ENCODE measurements around the gene ELMO1. TPM values are rescaled to one million over a fixed set of nuclear protein-coding genes. Genes with fewer than 3 reads are reported as not detected.

The ELMO1 gene
- total RNA-seq, 1 experiment from 2014 or later, result 7.8 TPM

GRCh38 chr7:37327288-37327687 is 121.4 kb downstream of the ELMO1 start:
- Histone ChIP-seq H4K91ac (ENCODE audit: insufficient read length, low read depth, low read length) (no peak overlapping the region), H2BK20ac (ENCODE audit: low read depth, low read length, poor library complexity, severe bottlenecking) (no peak overlapping the region), H2BK12ac (ENCODE audit: insufficient read length, low read depth, low read length) (no peak overlapping the region), H3K56ac (ENCODE audit: insufficient read length, low read depth, low read length) (no peak overlapping the region), H2BK5ac (ENCODE audit: insufficient read length, low read length) (no peak overlapping the region), H3K4ac (ENCODE audit: low read depth, low read length) (no peak overlapping the region), H3K27me3 (ENCODE audit: insufficient read depth, low read length) (no peaks in the 10 kb centered on the region), H2AFZ (ENCODE audit: low read length) (no peak overlapping the region), H3K23me2 (ENCODE audit: insufficient read length, low read depth, low read length, poor library complexity, severe bottlenecking) (no peaks in the 10 kb centered on the region), H3K18ac (ENCODE audit: insufficient read length, low read depth, low read length) (no peak overlapping the region), H2BK15ac (ENCODE audit: low read depth, low read length) (no peak overlapping the region), H2BK120ac (ENCODE audit: low read depth, low read length, poor library complexity, severe bottlenecking) (no peak overlapping the region), H3T11ph (ENCODE audit: low read length) (no peak overlapping the region), H4K5ac (ENCODE audit: insufficient read length, low read depth, low read length) (no peak overlapping the region), H3K4me2 (ENCODE audit: insufficient read depth, insufficient read length, low read length) (no peak overlapping the region), H3K79me1 (ENCODE audit: insufficient read depth, low read depth, low read length, poor library complexity, severe bottlenecking) (no peaks in the 10 kb centered on the region), H3K14ac (ENCODE audit: insufficient read depth, low read length) (no peak overlapping the region), H3K9ac (ENCODE audit: extremely low read depth, insufficient read length, low read length) (no peak overlapping the region), H2AK5ac (ENCODE audit: insufficient read length, low read length) (no peak overlapping the region), H3K23ac (ENCODE audit: insufficient read length, low read depth, low read length) (no peak overlapping the region), H3K9me3 (ENCODE audit: control insufficient read depth, low read depth, low read length) (no peaks in the 10 kb centered on the region), H4K20me1 (ENCODE audit: control insufficient read depth, insufficient read depth, insufficient read length) (no peaks in the 10 kb centered on the region), H4K8ac (replicated peaks; ENCODE audit: insufficient read length, low read depth, low read length) (no peak overlapping the region), H3K27ac (ENCODE audit: insufficient read length, low read depth, low read length) (no peak overlapping the region), H3K4me1 (ENCODE audit: insufficient read depth, low read length) (no peaks in the 10 kb centered on the region; the same call in 1 of the 2 replicates), H3K79me2 (ENCODE audit: insufficient read depth, low read length) (no peaks in the 10 kb centered on the region)
- H3K4me3 Mint-ChIP-seq, result no peak overlapping the region
- DNase-seq, result no peak
- TF ChIP-seq CTCF (conservative IDR thresholded peaks at IDR 0.05), result no peak
- peaks cover 3 to 17% (median 5%) of the 10 kb centered on the region in 3 experiments; a peak in 6 of 7 replicates for H3K36me3 Mint-ChIP-seq (ENCODE audit: insufficient read depth in 1 of 3, low read depth in 3 of 3)
- H3K4me1 Mint-ChIP-seq, result peaks cover 4 to 8% of the 10 kb centered on the region in 2 experiments
- no CpG with 5 or more reads among the region's 1 CpG for WGBS (ENCODE audit: extremely low coverage, insufficient read length, low lambda C conversion rate)
- no peaks in the 10 kb centered on the region for H3K27me3 Mint-ChIP-seq (ENCODE audit: low read depth)
- peaks cover 4 to 5% of the 10 kb centered on the region in 2 experiments; a peak in 4 of 5 replicates for H3K9me3 Mint-ChIP-seq
- peak overlapping the region in 1 of 3 experiments; percentile 66; a peak in 2 of 7 replicates for H3K27ac Mint-ChIP-seq
